Gastroesophageal sphincter (tissue), 3 donors: ENCODE measurements around the gene NTMT2.

Experiments used
- CTCF ChIP-seq, 4 experiments: fragments of 200-600 bp in 2 of 4; fragments of 450-650 bp in 2 of 4; sonication (generic) in 1 of 4; IDR thresholded peaks; one replicate each; pipeline ENCODE4 v1.5.1; 2017 to 2019; ENCODE audit warnings: antibody characterized with exemption in 4 of 4, mild to moderate bottlenecking in 2 of 4, moderate library complexity in 2 of 4
- POLR2A ChIP-seq, 2 donors: fragments of 450-650 bp; IDR thresholded peaks; one replicate each; pipeline ENCODE4 v1.6.1; 2017; ENCODE audit warnings: antibody characterized with exemption in 2 of 2, mild to moderate bottlenecking in 2 of 2, moderate library complexity in 1 of 2
- POLR2AphosphoS5 ChIP-seq: sonication (generic); formaldehyde crosslinking; IDR thresholded peaks from one replicate; pipeline ENCODE4 v1.6.1; 2017; ENCODE audit warnings: antibody characterized with exemption

- TF ChIP-seq POLR2AphosphoS5: no peak
- TF ChIP-seq CTCF (IDR thresholded peaks at IDR 0.05): no peak
- TF ChIP-seq POLR2A (IDR thresholded peaks at IDR 0.05): no peak
Measured at GRCh38 chr1:170145770-170146676, at the start of gene NTMT2.
